ENCODE results near the gene FUT2.
A peak's percentile ranks its signal among the peaks of the same experiment; 100 is the strongest.

The FUT2 gene

GRCh38 chr19:48738557-48739403 lies 43.0 kb downstream of the FUT2 start:
- H3K4me1 ChIP-seq (ENCODE audit: insufficient read depth, low read length), result no peaks in the 10 kb centered on the region
- H3K27me3 ChIP-seq (ENCODE audit: control insufficient read depth in 1 of 2, insufficient read depth in 2 of 2, low read length in 2 of 2), result peaks cover 0 to 15% of the 10 kb centered on the region in 2 donors
- H3K9ac ChIP-seq (ENCODE audit: low read length), result no peak overlapping the region
- H3K4me3 ChIP-seq (ENCODE audit: low read depth in 1 of 2, low read length in 2 of 2), result peak overlapping the region; percentile 32 to 60
- H3K36me3 ChIP-seq (ENCODE audit: insufficient read depth, low read length), result no peaks in the 10 kb centered on the region
- H3K9me3 ChIP-seq (ENCODE audit: low read length), result no peaks in the 10 kb centered on the region
- no peak overlapping the region for H3K27ac ChIP-seq (ENCODE audit: low read depth, low read length)

- Histone ChIP-seq H3K4me3 (ENCODE audit: low read depth in 1 of 2, low read length in 2 of 2) (peak overlapping the region; percentile 32 to 60), H3K36me3 (ENCODE audit: insufficient read depth, low read length) (no peaks in the 10 kb centered on the region), H3K27ac (ENCODE audit: low read depth, low read length) (no peak overlapping the region), H3K27me3 (ENCODE audit: control insufficient read depth in 1 of 2, insufficient read depth in 2 of 2, low read length in 2 of 2) (peaks cover 0 to 15% of the 10 kb centered on the region in 2 donors), H3K4me1 (ENCODE audit: insufficient read depth, low read length) (no peaks in the 10 kb centered on the region), H3K9ac (ENCODE audit: low read length) (no peak overlapping the region), H3K9me3 (ENCODE audit: low read length) (no peaks in the 10 kb centered on the region)
These were observed 43.8 kb downstream of the FUT2 start for GRCh38 chr19:48739404-48740163.

GRCh38 chr19:48740164-48740972 lies 44.6 kb downstream of the FUT2 start, which contains the start of gene RASIP1:
TSS of gene RASIP1 (minus strand) at chr19:48740610. CDS start at chr19:48740282, 328 bp downstream.
- H3K4me3 ChIP-seq (ENCODE audit: low read depth in 1 of 2, low read length in 2 of 2), result peak within 1 kb of the TSS in 1 of 2 donors; percentile 60
- no peaks in the 10 kb centered on the region for H3K9me3 ChIP-seq (ENCODE audit: low read length)
- no peak within 1 kb of the TSS for H3K27ac ChIP-seq (ENCODE audit: low read depth, low read length)
- H3K27me3 ChIP-seq (ENCODE audit: control insufficient read depth in 1 of 2, insufficient read depth in 2 of 2, low read length in 2 of 2), result peaks cover 0 to 10% of the 10 kb centered on the region in 2 donors
- H3K4me1 ChIP-seq (ENCODE audit: insufficient read depth, low read length), result no peaks in the 10 kb centered on the region
- H3K36me3 ChIP-seq (ENCODE audit: insufficient read depth, low read length), result no peaks in the 10 kb centered on the region
- no peak within 1 kb of the TSS for H3K9ac ChIP-seq (ENCODE audit: low read length)

- Histone ChIP-seq H3K9me3 (ENCODE audit: low read length) (no peaks in the 10 kb centered on the region), H3K27me3 (ENCODE audit: control insufficient read depth in 1 of 2, insufficient read depth in 2 of 2, low read length in 2 of 2) (peaks cover 9 to 19% of the 10 kb centered on the region in 2 donors), H3K27ac (ENCODE audit: low read depth, low read length) (no peak overlapping the region), H3K9ac (ENCODE audit: low read length) (no peak overlapping the region), H3K36me3 (ENCODE audit: insufficient read depth, low read length) (no peaks in the 10 kb centered on the region), H3K4me3 (ENCODE audit: low read depth in 1 of 2, low read length in 2 of 2) (no peak overlapping the region), H3K4me1 (ENCODE audit: insufficient read depth, low read length) (no peaks in the 10 kb centered on the region)
These were observed 45.6 kb downstream of the FUT2 start for GRCh38 chr19:48741129-48741999.

- Histone ChIP-seq H3K4me1 (ENCODE audit: insufficient read depth, low read length) (no peaks in the 10 kb centered on the region), H3K27ac (ENCODE audit: low read depth, low read length) (no peak overlapping the region), H3K36me3 (ENCODE audit: insufficient read depth, low read length) (no peaks in the 10 kb centered on the region), H3K4me3 (ENCODE audit: low read depth in 1 of 2, low read length in 2 of 2) (no peak overlapping the region), H3K9ac (ENCODE audit: low read length) (no peak overlapping the region), H3K9me3 (ENCODE audit: low read length) (no peaks in the 10 kb centered on the region), H3K27me3 (ENCODE audit: control insufficient read depth in 1 of 2, insufficient read depth in 2 of 2, low read length in 2 of 2) (peaks cover 11 to 25% of the 10 kb centered on the region in 2 donors)
These were observed 46.3 kb downstream of the FUT2 start for GRCh38 chr19:48742096-48742495.

GRCh38 chr19:48745208-48745995 lies 49.6 kb downstream of the FUT2 start:
- Histone ChIP-seq H3K9ac (ENCODE audit: low read length) (no peak overlapping the region), H3K9me3 (ENCODE audit: low read length) (no peaks in the 10 kb centered on the region), H3K4me1 (ENCODE audit: insufficient read depth, low read length) (no peaks in the 10 kb centered on the region), H3K27ac (ENCODE audit: low read depth, low read length) (no peak overlapping the region), H3K4me3 (ENCODE audit: low read depth in 1 of 2, low read length in 2 of 2) (no peak overlapping the region), H3K27me3 (ENCODE audit: control insufficient read depth in 1 of 2, insufficient read depth in 2 of 2, low read length in 2 of 2) (peaks cover 11 to 28% of the 10 kb centered on the region in 2 donors), H3K36me3 (ENCODE audit: insufficient read depth, low read length) (no peaks in the 10 kb centered on the region)

- Histone ChIP-seq H3K27ac (ENCODE audit: low read depth, low read length) (no peak overlapping the region), H3K9me3 (ENCODE audit: low read length) (no peaks in the 10 kb centered on the region), H3K4me3 (ENCODE audit: low read depth in 1 of 2, low read length in 2 of 2) (no peak overlapping the region), H3K27me3 (ENCODE audit: control insufficient read depth in 1 of 2, insufficient read depth in 2 of 2, low read length in 2 of 2) (peaks cover 11 to 33% of the 10 kb centered on the region in 2 donors), H3K36me3 (ENCODE audit: insufficient read depth, low read length) (no peaks in the 10 kb centered on the region), H3K4me1 (ENCODE audit: insufficient read depth, low read length) (no peaks in the 10 kb centered on the region), H3K9ac (ENCODE audit: low read length) (no peak overlapping the region)
These were observed 50.3 kb downstream of the FUT2 start for GRCh38 chr19:48746110-48746509.

GRCh38 chr19:48746738-48747575 lies 51.2 kb downstream of the FUT2 start, which contains the start of gene IZUMO1:
TSS of gene IZUMO1 (minus strand) at chr19:48746909. CDS start at chr19:48745859, 1,050 bp downstream.
- no peak within 1 kb of the TSS for H3K27ac ChIP-seq (ENCODE audit: low read depth, low read length)
- peak within 1 kb of the TSS in 1 of 2 donors; percentile 6 for H3K4me3 ChIP-seq (ENCODE audit: low read depth in 1 of 2, low read length in 2 of 2)
- H3K36me3 ChIP-seq (ENCODE audit: insufficient read depth, low read length), result no peaks in the 10 kb centered on the region
- peaks cover 11 to 41% of the 10 kb centered on the region in 2 donors for H3K27me3 ChIP-seq (ENCODE audit: control insufficient read depth in 1 of 2, insufficient read depth in 2 of 2, low read length in 2 of 2)
- no peaks in the 10 kb centered on the region for H3K9me3 ChIP-seq (ENCODE audit: low read length)
- no peak within 1 kb of the TSS for H3K9ac ChIP-seq (ENCODE audit: low read length)
- no peaks in the 10 kb centered on the region for H3K4me1 ChIP-seq (ENCODE audit: insufficient read depth, low read length)

GRCh38 chr19:48749571-48750198 lies 53.9 kb downstream of the FUT2 start:
- Histone ChIP-seq H3K4me3 (ENCODE audit: low read depth in 1 of 2, low read length in 2 of 2) (no peak overlapping the region), H3K27me3 (ENCODE audit: control insufficient read depth in 1 of 2, insufficient read depth in 2 of 2, low read length in 2 of 2) (peaks cover 11 to 56% of the 10 kb centered on the region in 2 donors), H3K9ac (ENCODE audit: low read length) (no peak overlapping the region)

More at GRCh38 chr19:48749571-48750198, 53.9 kb downstream of the FUT2 start:
- Histone ChIP-seq H3K36me3 (ENCODE audit: insufficient read depth, low read length) (no peaks in the 10 kb centered on the region), H3K4me1 (ENCODE audit: insufficient read depth, low read length) (no peaks in the 10 kb centered on the region), H3K9me3 (ENCODE audit: low read length) (no peaks in the 10 kb centered on the region), H3K27ac (ENCODE audit: low read depth, low read length) (no peak overlapping the region)

All from muscle layer of colon (tissue), 2 donors.